Measurements from ENCODE around the gene OTUD1. TPM values are rescaled to one million over a fixed set of nuclear protein-coding genes. Genes with fewer than 3 reads are reported as not detected.

The OTUD1 gene
- total RNA-seq, 4 donors from 2014 or later = 23.1 to 34.9 (median 26.0) TPM

DNA sequence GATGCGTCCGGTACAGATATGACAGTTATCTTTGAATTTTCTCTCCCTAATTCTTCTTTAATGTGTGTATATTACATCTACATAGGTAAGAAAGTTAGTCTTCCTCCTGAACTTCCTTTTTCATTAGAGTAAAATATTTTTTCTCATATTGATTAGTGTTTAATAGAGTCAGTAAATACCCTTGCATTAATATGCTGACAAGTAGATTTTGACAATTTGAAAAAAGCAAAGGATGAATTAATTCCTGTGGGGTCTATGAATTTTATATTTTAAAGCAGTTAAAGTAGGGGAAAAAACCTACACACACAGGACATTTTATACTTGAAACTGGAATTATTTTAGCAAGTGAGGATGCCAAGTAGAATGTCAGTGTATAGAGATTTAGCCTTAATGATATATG, 9.4 kb downstream of the OTUD1 start:
- H3K4me3 ChIP-seq = no peak overlapping the region
- WGBS = 98% methylated on average over 2 of the region's 2 CpGs
- H3K4me1 ChIP-seq = peaks cover 22% of the 10 kb centered on the region
- no peak for DNase-seq (ENCODE audit: low spot score in 2 of 2)
- H3K27me3 ChIP-seq = no peaks in the 10 kb centered on the region
- H3K27ac ChIP-seq = no peak overlapping the region
- TF ChIP-seq POLR2A (IDR thresholded peaks at IDR 0.05) = no peak
- no peaks in the 10 kb centered on the region for H3K36me3 ChIP-seq
- no peaks in the 10 kb centered on the region for H3K9me3 ChIP-seq

DNA sequence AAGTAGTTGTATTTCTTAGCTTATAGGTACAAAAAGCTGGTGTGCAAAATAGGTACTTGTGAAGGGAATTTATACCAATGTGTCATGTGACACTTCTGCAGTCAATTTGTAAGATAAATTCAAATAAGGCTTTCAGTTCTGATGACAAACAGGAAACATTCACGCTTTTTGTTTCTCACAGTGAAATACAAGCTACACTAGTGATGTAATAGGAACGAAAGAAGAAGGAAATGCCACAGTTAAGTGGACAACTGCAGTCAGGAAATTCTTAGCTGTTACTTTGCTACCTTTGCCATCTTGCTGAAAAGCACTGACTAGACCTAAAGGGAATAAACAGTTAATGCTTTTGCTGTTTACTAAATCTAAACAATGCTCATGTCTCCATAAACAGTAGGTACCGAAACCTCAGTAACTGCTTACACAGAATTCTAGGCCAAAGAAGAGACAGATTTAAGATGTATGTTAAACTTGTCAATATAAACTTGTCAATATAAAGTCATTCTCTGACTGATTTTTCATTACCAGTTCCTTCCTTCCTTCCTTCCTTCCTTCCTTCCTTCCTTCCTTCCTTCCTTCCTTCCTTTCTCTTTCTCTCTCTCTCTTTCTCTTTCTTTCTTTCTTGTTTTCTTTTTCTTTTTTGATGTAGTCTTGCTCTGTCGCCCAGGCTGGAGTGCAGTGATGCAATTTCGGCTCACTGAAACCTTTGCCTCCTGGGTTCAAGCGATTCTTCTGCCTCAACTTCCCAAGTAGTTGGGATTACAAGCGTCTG, 10.1 kb downstream of the OTUD1 start:
- DNase-seq (ENCODE audit: low spot score in 2 of 2) = no peak
- no peaks in the 10 kb centered on the region for H3K27me3 ChIP-seq
- 82% methylated on average over 7 of the region's 7 CpGs for WGBS
- no peak overlapping the region for H3K27ac ChIP-seq
- no peaks in the 10 kb centered on the region for H3K9me3 ChIP-seq
- TF ChIP-seq, protein P1, sequence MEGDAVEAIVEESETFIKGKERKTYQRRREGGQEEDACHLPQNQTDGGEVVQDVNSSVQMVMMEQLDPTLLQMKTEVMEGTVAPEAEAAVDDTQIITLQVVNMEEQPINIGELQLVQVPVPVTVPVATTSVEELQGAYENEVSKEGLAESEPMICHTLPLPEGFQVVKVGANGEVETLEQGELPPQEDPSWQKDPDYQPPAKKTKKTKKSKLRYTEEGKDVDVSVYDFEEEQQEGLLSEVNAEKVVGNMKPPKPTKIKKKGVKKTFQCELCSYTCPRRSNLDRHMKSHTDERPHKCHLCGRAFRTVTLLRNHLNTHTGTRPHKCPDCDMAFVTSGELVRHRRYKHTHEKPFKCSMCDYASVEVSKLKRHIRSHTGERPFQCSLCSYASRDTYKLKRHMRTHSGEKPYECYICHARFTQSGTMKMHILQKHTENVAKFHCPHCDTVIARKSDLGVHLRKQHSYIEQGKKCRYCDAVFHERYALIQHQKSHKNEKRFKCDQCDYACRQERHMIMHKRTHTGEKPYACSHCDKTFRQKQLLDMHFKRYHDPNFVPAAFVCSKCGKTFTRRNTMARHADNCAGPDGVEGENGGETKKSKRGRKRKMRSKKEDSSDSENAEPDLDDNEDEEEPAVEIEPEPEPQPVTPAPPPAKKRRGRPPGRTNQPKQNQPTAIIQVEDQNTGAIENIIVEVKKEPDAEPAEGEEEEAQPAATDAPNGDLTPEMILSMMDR (IDR thresholded peaks at IDR 0.05) = no peak
- TF ChIP-seq POLR2AphosphoS5 (IDR thresholded peaks at IDR 0.05) (no peak), POLR2A (IDR thresholded peaks at IDR 0.05) (no peak), EP300 (IDR thresholded peaks at IDR 0.05) (no peak)
- no peaks in the 10 kb centered on the region for H3K36me3 ChIP-seq
- no peak overlapping the region for H3K4me3 ChIP-seq
- H3K4me1 ChIP-seq = peaks cover 15% of the 10 kb centered on the region

- Histone ChIP-seq H3K9me3 (no peaks in the 10 kb centered on the region), H3K27me3 (no peaks in the 10 kb centered on the region), H3K27ac (no peak overlapping the region), H3K4me1 (peaks cover 4% of the 10 kb centered on the region), H3K36me3 (no peaks in the 10 kb centered on the region), H3K4me3 (no peak overlapping the region)
- no peak for DNase-seq (ENCODE audit: low spot score in 2 of 2)
- 76% methylated on average over 4 of the region's 4 CpGs for WGBS
- TF ChIP-seq, protein P1 (IDR thresholded peaks at IDR 0.05) = no peak
- TF ChIP-seq POLR2A (IDR thresholded peaks at IDR 0.05) (no peak), EP300 (IDR thresholded peaks at IDR 0.05) (no peak), POLR2AphosphoS5 (IDR thresholded peaks at IDR 0.05) (no peak)
Observed at GRCh38 chr10:23452033-23452655, 13.3 kb downstream of the OTUD1 start.

GRCh38 chr10:23453465-23453864, 14.6 kb downstream of the OTUD1 start:
- no peak for DNase-seq (ENCODE audit: low spot score in 2 of 2)
- Histone ChIP-seq H3K27me3 (no peaks in the 10 kb centered on the region), H3K9me3 (no peaks in the 10 kb centered on the region), H3K27ac (no peak overlapping the region), H3K4me3 (no peak overlapping the region), H3K4me1 (peaks cover 4% of the 10 kb centered on the region), H3K36me3 (no peaks in the 10 kb centered on the region)
- TF ChIP-seq POLR2AphosphoS5 (IDR thresholded peaks at IDR 0.05) (no peak), POLR2A (IDR thresholded peaks at IDR 0.05) (no peak), EP300 (IDR thresholded peaks at IDR 0.05) (no peak)
- TF ChIP-seq, protein P1 (IDR thresholded peaks at IDR 0.05) = no peak
- WGBS = 77% methylated on average over 4 of the region's 4 CpGs

- DNase-seq (ENCODE audit: low spot score in 2 of 2) = no peak
- H3K27ac ChIP-seq = no peak overlapping the region
- H3K9me3 ChIP-seq = no peaks in the 10 kb centered on the region
- H3K4me1 ChIP-seq = peaks cover 7% of the 10 kb centered on the region
- TF ChIP-seq, protein P1 (IDR thresholded peaks at IDR 0.05) = no peak
- TF ChIP-seq EP300 (IDR thresholded peaks at IDR 0.05) = no peak
- TF ChIP-seq POLR2AphosphoS5 (IDR thresholded peaks at IDR 0.05) = no peak
- TF ChIP-seq POLR2A (IDR thresholded peaks at IDR 0.05) = no peak
- H3K36me3 ChIP-seq = no peaks in the 10 kb centered on the region
- WGBS = 79% methylated on average over 6 of the region's 6 CpGs
- H3K27me3 ChIP-seq = no peaks in the 10 kb centered on the region
- no peak overlapping the region for H3K4me3 ChIP-seq
Observed at GRCh38 chr10:23457632-23458417, 18.9 kb downstream of the OTUD1 start.
